Suprapubic skin (tissue), 3 donors: ENCODE results near the gene KRT77.

ENCODE experiments used
- EP300 ChIP-seq: sonication (generic); formaldehyde crosslinking; IDR thresholded peaks from one replicate; pipeline ENCODE4 v1.6.1; 2017; ENCODE audit warnings: antibody characterized with exemption
- TF ChIP-seq, protein P1 (sequence below), 2 donors: fragments of 200-600 bp in 1 of 2; fragments of 450-650 bp in 1 of 2; sonication (generic) in 1 of 2; IDR thresholded peaks; one replicate each; pipeline ENCODE4 v1.5.1; 2016 to 2019; ENCODE audit warnings: antibody characterized with exemption in 2 of 2, mild to moderate bottlenecking in 1 of 2, moderate library complexity in 1 of 2

DNA sequence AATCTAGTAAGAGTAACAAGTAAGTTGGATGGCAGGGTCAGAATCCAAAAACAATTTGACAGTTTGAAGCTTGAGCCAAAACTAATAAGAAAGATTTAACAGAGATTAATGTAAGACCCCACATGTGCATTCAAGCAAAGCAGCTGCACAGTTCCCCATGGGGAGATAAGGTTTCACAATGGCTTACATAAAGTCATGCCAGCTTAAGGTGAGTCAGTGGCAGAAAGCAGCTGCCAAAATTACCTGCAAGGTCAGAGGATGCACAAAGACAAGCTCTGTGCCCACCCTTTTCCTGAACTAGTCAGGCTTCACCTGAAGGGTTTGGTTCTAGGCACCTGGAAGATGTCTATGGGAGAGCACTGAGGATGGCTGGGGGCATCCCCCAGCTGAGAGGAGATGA is 36.6 kb upstream of the KRT77 start:
- TF ChIP-seq, protein P1, sequence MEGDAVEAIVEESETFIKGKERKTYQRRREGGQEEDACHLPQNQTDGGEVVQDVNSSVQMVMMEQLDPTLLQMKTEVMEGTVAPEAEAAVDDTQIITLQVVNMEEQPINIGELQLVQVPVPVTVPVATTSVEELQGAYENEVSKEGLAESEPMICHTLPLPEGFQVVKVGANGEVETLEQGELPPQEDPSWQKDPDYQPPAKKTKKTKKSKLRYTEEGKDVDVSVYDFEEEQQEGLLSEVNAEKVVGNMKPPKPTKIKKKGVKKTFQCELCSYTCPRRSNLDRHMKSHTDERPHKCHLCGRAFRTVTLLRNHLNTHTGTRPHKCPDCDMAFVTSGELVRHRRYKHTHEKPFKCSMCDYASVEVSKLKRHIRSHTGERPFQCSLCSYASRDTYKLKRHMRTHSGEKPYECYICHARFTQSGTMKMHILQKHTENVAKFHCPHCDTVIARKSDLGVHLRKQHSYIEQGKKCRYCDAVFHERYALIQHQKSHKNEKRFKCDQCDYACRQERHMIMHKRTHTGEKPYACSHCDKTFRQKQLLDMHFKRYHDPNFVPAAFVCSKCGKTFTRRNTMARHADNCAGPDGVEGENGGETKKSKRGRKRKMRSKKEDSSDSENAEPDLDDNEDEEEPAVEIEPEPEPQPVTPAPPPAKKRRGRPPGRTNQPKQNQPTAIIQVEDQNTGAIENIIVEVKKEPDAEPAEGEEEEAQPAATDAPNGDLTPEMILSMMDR (IDR thresholded peaks at IDR 0.05), result no peak
- TF ChIP-seq EP300, result no peak
